Esophagus muscularis mucosa (tissue), 3 donors: Measurements from ENCODE around the gene L3MBTL2.

ENCODE experiments used
- POLR2AphosphoS5 ChIP-seq, 2 donors: sonication (generic); formaldehyde crosslinking; IDR thresholded peaks; one replicate each; pipeline ENCODE4 v1.6.1; 2017; ENCODE audit warnings: antibody characterized with exemption in 2 of 2
- TF ChIP-seq, protein P1 (sequence below), 3 experiments: fragments of 200-600 bp in 2 of 3; fragments of 450-650 bp in 1 of 3; sonication (generic) in 2 of 3; IDR thresholded peaks; one replicate each; pipeline ENCODE4 v1.5.1; 2017 to 2019; ENCODE audit warnings: antibody characterized with exemption in 3 of 3, mild to moderate bottlenecking in 2 of 3, moderate library complexity in 1 of 3

DNA sequence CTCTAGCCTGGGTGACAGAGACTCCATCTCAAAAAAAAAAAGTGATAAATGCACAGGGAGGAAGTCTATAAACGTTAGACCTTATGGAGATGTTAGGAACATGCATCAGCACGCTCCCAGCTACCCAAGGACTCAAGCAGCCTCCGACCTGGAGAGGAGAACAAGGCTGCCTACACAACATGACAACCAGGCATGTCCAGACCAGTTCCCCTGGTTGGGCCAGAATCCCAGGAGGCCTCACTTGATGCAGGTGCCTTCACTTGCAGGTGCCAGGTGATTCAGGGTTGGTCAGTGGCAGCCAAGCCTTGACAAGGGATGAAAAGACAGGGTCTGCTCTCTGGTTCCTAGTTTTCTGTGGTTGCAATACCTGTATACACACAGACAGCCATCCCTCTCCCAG, 75.0 kb downstream of the L3MBTL2 start:
- TF ChIP-seq, protein P1, sequence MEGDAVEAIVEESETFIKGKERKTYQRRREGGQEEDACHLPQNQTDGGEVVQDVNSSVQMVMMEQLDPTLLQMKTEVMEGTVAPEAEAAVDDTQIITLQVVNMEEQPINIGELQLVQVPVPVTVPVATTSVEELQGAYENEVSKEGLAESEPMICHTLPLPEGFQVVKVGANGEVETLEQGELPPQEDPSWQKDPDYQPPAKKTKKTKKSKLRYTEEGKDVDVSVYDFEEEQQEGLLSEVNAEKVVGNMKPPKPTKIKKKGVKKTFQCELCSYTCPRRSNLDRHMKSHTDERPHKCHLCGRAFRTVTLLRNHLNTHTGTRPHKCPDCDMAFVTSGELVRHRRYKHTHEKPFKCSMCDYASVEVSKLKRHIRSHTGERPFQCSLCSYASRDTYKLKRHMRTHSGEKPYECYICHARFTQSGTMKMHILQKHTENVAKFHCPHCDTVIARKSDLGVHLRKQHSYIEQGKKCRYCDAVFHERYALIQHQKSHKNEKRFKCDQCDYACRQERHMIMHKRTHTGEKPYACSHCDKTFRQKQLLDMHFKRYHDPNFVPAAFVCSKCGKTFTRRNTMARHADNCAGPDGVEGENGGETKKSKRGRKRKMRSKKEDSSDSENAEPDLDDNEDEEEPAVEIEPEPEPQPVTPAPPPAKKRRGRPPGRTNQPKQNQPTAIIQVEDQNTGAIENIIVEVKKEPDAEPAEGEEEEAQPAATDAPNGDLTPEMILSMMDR (IDR thresholded peaks at IDR 0.05) = no peak
- no peak for TF ChIP-seq POLR2AphosphoS5 (IDR thresholded peaks at IDR 0.05)
